Endothelial cell of umbilical vein (primary cell): Measurements from ENCODE around the gene CCDC126. TPM values are rescaled to one million over a fixed set of nuclear protein-coding genes. Genes with fewer than 3 reads are reported as not detected.

Source experiments
- BruUV-seq: library from RNA; stranded (reverse); fragments of 400-500 nt; replicated peaks from 2 replicates; lab custom pipeline; 2021; lab: Mats Ljungman, UMichigan
- CTCF ChIA-PET: fragments of 300-600, 350-600 bp; sonication (Branson Sonifier 250); formaldehyde crosslinking; loops from one replicate; lab custom pipeline; 2021; ENCODE audit warnings: antibody characterized with exemption, inconsistent platforms; lab: Charles Lee
- POLR2A ChIA-PET: fragments of 300-600, 350-600 bp; sonication (Branson Sonifier 250); formaldehyde crosslinking; loops from one replicate; lab custom pipeline; 2021; ENCODE audit warnings: antibody characterized with exemption, inconsistent platforms; lab: Charles Lee
- DNase-seq: peaks from one replicate; pipeline ENCODE4 v3.0.0-alpha.2; 2011; ENCODE audit warnings: low read depth, low spot score
- FAIRE-seq: peaks from 2 replicates; lab custom pipeline; 2011; peaks lifted over from hg19 to GRCh38; lab: Jason Lieb, UNC
- H2AFZ ChIP-seq: 2 replicates; pipeline ENCODE4 v1.6.0; 2012; ENCODE audit warnings: low read depth, low read length, control low read depth, inconsistent platforms
- H3K27ac ChIP-seq: 2 replicates; pipeline ENCODE4 v1.5.1; 2011; ENCODE audit warnings: low read depth, mild to moderate bottlenecking, control low read depth, low read length, moderate library complexity; ENCODE audit not compliant: insufficient read depth
- H3K27me3 ChIP-seq, 2 experiments: 2 replicates each; pipeline versions ENCODE4 v1.6.0 to v1.6.1; 2011; ENCODE audit warnings: low read length in 2 of 2, mixed read lengths in 1 of 2; ENCODE audit not compliant: control insufficient read depth in 2 of 2, insufficient read depth in 2 of 2
- H3K36me3 ChIP-seq, 2 experiments: 2 replicates in 1 of 2; 3 replicates in 1 of 2; pipeline ENCODE4 v1.5.1; 2011; ENCODE audit warnings: low read length in 2 of 2, mild to moderate bottlenecking in 1 of 2, moderate library complexity in 1 of 2; ENCODE audit not compliant: control insufficient read depth in 2 of 2, insufficient read depth in 2 of 2; ENCODE audit errors: extremely low read depth in 1 of 2
- H3K4me1 ChIP-seq: 3 replicates; pipeline ENCODE4 v1.5.1; 2011; ENCODE audit warnings: mild to moderate bottlenecking, low read length; ENCODE audit not compliant: control insufficient read depth, insufficient read depth; ENCODE audit errors: extremely low read depth
- H3K4me2 ChIP-seq: 2 replicates; pipeline ENCODE4 v1.6.1; 2011; ENCODE audit warnings: low read length, control low read depth, mixed read lengths; ENCODE audit not compliant: insufficient read depth
- H3K4me3 ChIP-seq, 3 experiments: fragments of 200-600 bp in 1 of 3; sonication (generic), shearing (Covaris generic) in 1 of 3; replicated peaks in 1 of 3; 2 replicates each; pipeline ENCODE4 v1.5.1; 2011 to 2016; ENCODE audit warnings: control low read depth in 3 of 3, low read length in 3 of 3, mild to moderate bottlenecking in 2 of 3, inconsistent platforms in 1 of 3, low read depth in 1 of 3, moderate library complexity in 1 of 3; ENCODE audit not compliant: insufficient read depth in 1 of 3
- H3K79me2 ChIP-seq: 2 replicates; pipeline ENCODE4 v1.6.0; 2012; ENCODE audit warnings: low read length, inconsistent platforms; ENCODE audit not compliant: control insufficient read depth, insufficient read depth
- H3K9ac ChIP-seq: replicated peaks from 2 replicates; pipeline ENCODE3; 2011; ENCODE audit warnings: low read length, control low read depth; ENCODE audit not compliant: insufficient read depth; ENCODE audit errors: extremely low read depth
- H3K9me1 ChIP-seq: replicated peaks from 3 replicates; pipeline ENCODE4 v1.6.0; 2011; ENCODE audit warnings: mild to moderate bottlenecking, low read length; ENCODE audit not compliant: control insufficient read depth, insufficient read depth; ENCODE audit errors: extremely low read depth
- H3K9me3 ChIP-seq: replicated peaks from 2 replicates; pipeline ENCODE4 v1.5.1; 2012; ENCODE audit warnings: low read length, inconsistent platforms; ENCODE audit not compliant: control insufficient read depth, insufficient read depth
- H4K20me1 ChIP-seq: replicated peaks from 2 replicates; pipeline ENCODE3; 2011; ENCODE audit warnings: mild to moderate bottlenecking, low read length; ENCODE audit not compliant: control insufficient read depth, insufficient read depth; ENCODE audit errors: extremely low read depth
- EZH2 ChIP-seq: IDR thresholded peaks from 2 replicates; pipeline ENCODE4 v1.6.1; 2012; ENCODE audit warnings: borderline replicate concordance, low read depth, mild to moderate bottlenecking, moderate library complexity, low read length, inconsistent platforms; ENCODE audit not compliant: severe bottlenecking
- FOS ChIP-seq: IDR thresholded peaks from 2 replicates; pipeline ENCODE4 v1.6.1; 2011; ENCODE audit warnings: mild to moderate bottlenecking, low read length, moderate library complexity, borderline replicate concordance; ENCODE audit not compliant: insufficient read depth
- GATA2 ChIP-seq: IDR thresholded peaks from 2 replicates; pipeline ENCODE4 v1.7.0; 2011; ENCODE audit warnings: low read depth, mild to moderate bottlenecking, moderate library complexity, mixed read lengths, low read length; ENCODE audit not compliant: insufficient read length, insufficient read depth
- JUN ChIP-seq: IDR thresholded peaks from 2 replicates; pipeline ENCODE4 v1.6.1; 2011; ENCODE audit warnings: borderline replicate concordance, low read depth; ENCODE audit not compliant: insufficient read length, insufficient read depth
- MAX ChIP-seq: IDR thresholded peaks from 2 replicates; pipeline ENCODE4 v1.6.1; 2011; ENCODE audit not compliant: insufficient read depth, insufficient read length
- MYC ChIP-seq: IDR thresholded peaks from one replicate; pipeline ENCODE4 v1.6.1; 2011; ENCODE audit warnings: mild to moderate bottlenecking, low read depth, low read length
- POLR2A ChIP-seq: IDR thresholded peaks from 2 replicates; pipeline ENCODE4 v1.6.1; 2012; ENCODE audit warnings: low read depth, mild to moderate bottlenecking, control low read depth, low read length
- POLR2AphosphoS5 ChIP-seq: IDR thresholded peaks from 2 replicates; pipeline ENCODE4 v1.6.1; 2012; ENCODE audit warnings: low read depth, mild to moderate bottlenecking, control low read depth, low read length, moderate library complexity; ENCODE audit not compliant: insufficient read depth
- dilution Hi-C: fragments of 300-500 bp; cut with MboI; formaldehyde crosslinking; loops from one replicate; pipeline ENCODE4 v1.15.0; 2019; ENCODE audit warnings: low sequenced_read_pairs; ENCODE audit not compliant: extremely low pct_ligation_motif_present
- intact Hi-C: fragments of 100-400 bp; cut with micrococcal nuclease; formaldehyde crosslinking; loops from one replicate; pipeline ENCODE4 v1.10.0; 2022
- polyA plus RNA-seq, 4 experiments: library from polyadenylated mRNA; depleted of rRNA in 3 of 4; stranded (reverse) in 3 of 4; unstranded in 1 of 4; fragments of >200 nt; gene quantifications; 2 replicates each; pipeline versions ENCODE4 v1.2.1 to v1.2.3, GENCODE V29; 2011 to 2012; ENCODE audit warnings: missing spikeins in 1 of 4
- total RNA-seq: library from RNA; stranded (reverse); gene quantifications from 2 replicates; pipeline ENCODE4 v1.2.3, GENCODE V29; 2021
- TF ChIP-seq, protein P1 (sequence below), 2 donors: IDR thresholded peaks; 1 replicate in 1 of 2; 2 replicates in 1 of 2; pipeline ENCODE4 v1.5.1; 2011; ENCODE audit warnings: low read length in 2 of 2, mild to moderate bottlenecking in 2 of 2, moderate library complexity in 2 of 2, control low read depth in 1 of 2, inconsistent platforms in 1 of 2, low read depth in 1 of 2; ENCODE audit not compliant: insufficient read depth in 1 of 2; ENCODE audit errors: extremely low read depth in 1 of 2

The CCDC126 gene
- total and polyA plus RNA-seq, 2 donors (not counting 3 experiments of a cell fraction or from before 2014, with no cell fraction given) = 4.9 to 8.6 TPM

- no peak overlapping the region for H3K4me3 ChIP-seq
- no peaks in the 10 kb centered on the region for H3K9me3 ChIP-seq
- TF ChIP-seq MAX (no peak), JUN (no peak), EZH2 (no peak), MYC (no peak), GATA2 (no peak), FOS (no peak), POLR2AphosphoS5 (no peak), POLR2A (no peak)
- TF ChIP-seq, protein P1, sequence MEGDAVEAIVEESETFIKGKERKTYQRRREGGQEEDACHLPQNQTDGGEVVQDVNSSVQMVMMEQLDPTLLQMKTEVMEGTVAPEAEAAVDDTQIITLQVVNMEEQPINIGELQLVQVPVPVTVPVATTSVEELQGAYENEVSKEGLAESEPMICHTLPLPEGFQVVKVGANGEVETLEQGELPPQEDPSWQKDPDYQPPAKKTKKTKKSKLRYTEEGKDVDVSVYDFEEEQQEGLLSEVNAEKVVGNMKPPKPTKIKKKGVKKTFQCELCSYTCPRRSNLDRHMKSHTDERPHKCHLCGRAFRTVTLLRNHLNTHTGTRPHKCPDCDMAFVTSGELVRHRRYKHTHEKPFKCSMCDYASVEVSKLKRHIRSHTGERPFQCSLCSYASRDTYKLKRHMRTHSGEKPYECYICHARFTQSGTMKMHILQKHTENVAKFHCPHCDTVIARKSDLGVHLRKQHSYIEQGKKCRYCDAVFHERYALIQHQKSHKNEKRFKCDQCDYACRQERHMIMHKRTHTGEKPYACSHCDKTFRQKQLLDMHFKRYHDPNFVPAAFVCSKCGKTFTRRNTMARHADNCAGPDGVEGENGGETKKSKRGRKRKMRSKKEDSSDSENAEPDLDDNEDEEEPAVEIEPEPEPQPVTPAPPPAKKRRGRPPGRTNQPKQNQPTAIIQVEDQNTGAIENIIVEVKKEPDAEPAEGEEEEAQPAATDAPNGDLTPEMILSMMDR (IDR thresholded peaks at IDR 0.05; ENCODE audit: extremely low read depth in 1 of 2, insufficient read depth in 1 of 2, low read depth in 1 of 2, low read length in 2 of 2) = no peak
- H3K4me2 ChIP-seq = no peak overlapping the region
- intact Hi-C loops = no loop called here
- no peaks in the 10 kb centered on the region for H4K20me1 ChIP-seq
- DNase-seq (no peak), FAIRE-seq (no peak)
- H3K36me3 ChIP-seq = no peaks in the 10 kb centered on the region
- BruUV-seq = no TSS peak
- dilution Hi-C loops = no loop called here
- H3K9ac ChIP-seq = no peak overlapping the region
- H3K79me2 ChIP-seq = no peaks in the 10 kb centered on the region
- ChIA-PET CTCF (no interaction called here), POLR2A (no interaction called here)
- no peak overlapping the region for H2AFZ ChIP-seq
- H3K27ac ChIP-seq = no peak overlapping the region
- peaks cover 0 to 2% of the 10 kb centered on the region in 2 experiments for H3K27me3 ChIP-seq
- H3K9me1 ChIP-seq = no peaks in the 10 kb centered on the region
- H3K4me1 ChIP-seq = no peaks in the 10 kb centered on the region
Measured at GRCh38 chr7:23590529-23590928, 6.7 kb upstream of the CCDC126 start.
